ENCODE data around the gene RAB17. TPM values are rescaled to one million over a fixed set of nuclear protein-coding genes. Genes with fewer than 3 reads are reported as not detected.

The RAB17 gene, protein sequence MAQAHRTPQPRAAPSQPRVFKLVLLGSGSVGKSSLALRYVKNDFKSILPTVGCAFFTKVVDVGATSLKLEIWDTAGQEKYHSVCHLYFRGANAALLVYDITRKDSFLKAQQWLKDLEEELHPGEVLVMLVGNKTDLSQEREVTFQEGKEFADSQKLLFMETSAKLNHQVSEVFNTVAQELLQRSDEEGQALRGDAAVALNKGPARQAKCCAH
- under 1 TPM; 0.14 to 0.69 TPM for total RNA-seq

DNA sequence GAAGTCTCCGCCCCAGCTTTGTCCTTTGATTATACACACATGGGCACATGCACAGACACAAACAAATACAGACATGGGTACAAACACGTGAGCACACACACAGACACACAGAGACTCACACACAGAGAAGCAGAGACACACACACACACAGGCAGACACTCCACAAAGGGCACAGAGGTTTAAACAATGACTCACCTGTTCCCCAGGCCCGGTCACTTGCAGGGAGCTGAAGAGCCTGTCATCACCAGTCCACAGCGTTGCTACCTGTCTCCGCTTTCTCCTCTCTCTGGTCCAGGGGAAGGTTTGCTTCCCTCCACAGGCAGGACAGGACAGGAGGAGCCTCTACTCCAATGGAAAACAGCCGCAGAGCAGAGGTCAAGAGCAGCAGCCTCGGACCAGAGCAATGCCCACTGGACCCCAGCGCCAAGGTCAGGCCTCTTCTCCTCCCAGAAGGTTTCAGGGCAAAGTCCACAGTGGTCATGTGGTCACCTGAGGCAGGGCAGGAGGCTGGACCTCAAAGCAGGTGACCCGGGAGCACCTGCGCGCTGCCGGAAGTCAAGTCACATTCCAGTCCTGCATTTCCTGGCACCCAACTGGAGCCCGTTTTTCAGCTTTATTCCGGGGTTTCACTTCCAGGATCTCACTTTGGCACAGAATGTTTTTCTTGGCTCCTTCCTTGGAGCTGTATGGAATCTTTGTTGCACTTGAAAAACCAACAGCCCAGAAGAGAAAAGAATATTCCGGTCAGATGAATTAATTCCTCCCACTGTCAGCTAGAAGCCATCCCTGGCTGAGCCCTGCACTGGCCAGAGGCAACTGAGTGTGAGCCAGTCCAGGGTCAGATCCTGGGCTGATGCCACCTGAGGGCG, at the start of gene RAB17:
RAB17 (minus strand) TSS at position 463 of the 869 bp plus-strand sequence. CDS start 4,580 bp downstream, outside the sequence.
- intact Hi-C loops (cut with micrococcal nuclease), result no loop called here
- DNase-seq (peak; percentile 52), ATAC-seq (peak; percentile 78)
- Mint-ChIP-seq H3K4me1 (ENCODE audit: low read depth) (peaks cover 9% of the 10 kb centered on the region), H3K27ac (no peak within 1 kb of the TSS), H3K36me3 (ENCODE audit: low read depth) (no peaks in the 10 kb centered on the region), H3K27me3 (no peaks in the 10 kb centered on the region), H3K9me3 (no peaks in the 10 kb centered on the region), H3K4me3 (no peak within 1 kb of the TSS)
- ChIA-PET CTCF (interaction anchor here (1.0 to 1.2 kb wide), 5 partner anchors 9 to 155 kb away, joined by 3 to 4 read pairs (median 3); no protein-coding TSS in a partner anchor), POLR2A (no interaction called here)
- TF ChIP-seq, protein P1, sequence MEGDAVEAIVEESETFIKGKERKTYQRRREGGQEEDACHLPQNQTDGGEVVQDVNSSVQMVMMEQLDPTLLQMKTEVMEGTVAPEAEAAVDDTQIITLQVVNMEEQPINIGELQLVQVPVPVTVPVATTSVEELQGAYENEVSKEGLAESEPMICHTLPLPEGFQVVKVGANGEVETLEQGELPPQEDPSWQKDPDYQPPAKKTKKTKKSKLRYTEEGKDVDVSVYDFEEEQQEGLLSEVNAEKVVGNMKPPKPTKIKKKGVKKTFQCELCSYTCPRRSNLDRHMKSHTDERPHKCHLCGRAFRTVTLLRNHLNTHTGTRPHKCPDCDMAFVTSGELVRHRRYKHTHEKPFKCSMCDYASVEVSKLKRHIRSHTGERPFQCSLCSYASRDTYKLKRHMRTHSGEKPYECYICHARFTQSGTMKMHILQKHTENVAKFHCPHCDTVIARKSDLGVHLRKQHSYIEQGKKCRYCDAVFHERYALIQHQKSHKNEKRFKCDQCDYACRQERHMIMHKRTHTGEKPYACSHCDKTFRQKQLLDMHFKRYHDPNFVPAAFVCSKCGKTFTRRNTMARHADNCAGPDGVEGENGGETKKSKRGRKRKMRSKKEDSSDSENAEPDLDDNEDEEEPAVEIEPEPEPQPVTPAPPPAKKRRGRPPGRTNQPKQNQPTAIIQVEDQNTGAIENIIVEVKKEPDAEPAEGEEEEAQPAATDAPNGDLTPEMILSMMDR (IDR thresholded peaks at IDR 0.05), result no peak

DNA sequence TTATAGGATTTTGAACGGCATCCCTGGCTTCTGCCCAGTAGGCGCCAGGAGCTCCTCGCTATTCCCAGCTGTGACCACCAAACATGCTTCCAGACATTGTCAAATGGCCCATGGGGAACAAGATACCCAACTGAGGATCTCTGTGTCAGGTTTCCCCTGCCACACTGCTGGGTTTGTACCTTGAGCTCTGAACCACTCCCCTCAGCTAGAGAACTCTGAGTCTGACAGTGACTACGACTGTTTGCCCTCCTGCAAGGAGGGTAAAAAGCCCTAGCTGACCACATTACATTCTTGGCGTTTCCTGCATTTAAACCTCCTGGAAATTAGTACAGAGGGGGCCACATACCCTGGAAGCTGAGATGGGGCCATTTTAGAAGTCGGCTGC, 49.3 kb upstream of the RAB17 start:
- TF ChIP-seq, protein P1 (IDR thresholded peaks at IDR 0.05), result no peak
- no peak for ATAC-seq
- H3K4me1 Mint-ChIP-seq (ENCODE audit: low read depth), result peaks cover 6% of the 10 kb centered on the region
- H3K27me3 Mint-ChIP-seq, result no peaks in the 10 kb centered on the region
- intact Hi-C loops (cut with micrococcal nuclease), result no loop called here
- ChIA-PET CTCF (no interaction called here), POLR2A (no interaction called here)
- H3K4me3 Mint-ChIP-seq, result no peak overlapping the region
- peaks cover 2% of the 10 kb centered on the region for H3K9me3 Mint-ChIP-seq
- no peak for DNase-seq
- no peak overlapping the region for H3K27ac Mint-ChIP-seq
- H3K36me3 Mint-ChIP-seq (ENCODE audit: low read depth), result no peaks in the 10 kb centered on the region

DNA sequence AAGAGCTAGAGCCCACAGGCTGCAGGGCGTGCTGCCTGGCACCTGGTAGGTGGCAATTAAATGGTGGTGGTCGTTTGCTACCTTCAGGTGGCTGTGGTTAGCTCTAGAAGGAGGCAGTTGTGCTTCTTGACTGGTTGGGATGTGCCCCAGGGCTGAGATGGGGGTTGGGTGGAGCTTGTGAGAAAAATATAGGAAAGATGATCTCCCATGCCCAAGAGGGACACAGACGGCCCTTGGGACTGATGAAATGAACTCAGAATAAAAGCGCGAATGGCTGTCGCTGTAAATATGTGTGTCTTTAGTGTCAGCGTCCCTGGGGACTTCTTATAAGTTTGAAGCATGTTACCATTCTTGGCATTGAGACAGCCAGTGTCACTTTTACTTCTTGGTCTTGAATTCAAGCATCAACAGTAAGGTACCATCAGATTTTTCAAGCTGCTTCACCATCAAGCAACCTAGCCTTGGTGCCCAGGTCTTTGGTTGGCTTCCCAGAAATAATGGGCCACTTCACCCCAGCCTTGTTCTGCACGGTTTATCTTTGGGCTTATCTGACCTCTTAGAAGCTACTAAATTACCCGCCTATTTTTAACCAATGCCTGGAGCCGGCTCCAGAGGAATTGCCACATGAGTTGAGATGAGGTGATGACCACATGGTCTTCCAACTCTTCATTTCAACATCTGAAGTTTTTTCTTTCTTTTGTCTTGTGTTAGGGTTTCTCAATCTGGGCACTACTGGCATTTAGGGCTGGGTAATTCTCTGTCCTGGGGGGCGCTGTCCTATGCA, 48.7 kb upstream of the RAB17 start:
- POLR2A ChIA-PET, result no interaction called here
- intact Hi-C loops (cut with micrococcal nuclease), result no loop called here
- H3K9me3 Mint-ChIP-seq, result peaks cover 6% of the 10 kb centered on the region
- DNase-seq, result no peak
- H3K27me3 Mint-ChIP-seq, result no peaks in the 10 kb centered on the region
- no peaks in the 10 kb centered on the region for H3K36me3 Mint-ChIP-seq (ENCODE audit: low read depth)
- no peak overlapping the region for H3K4me3 Mint-ChIP-seq
- ATAC-seq, result no peak
- CTCF ChIA-PET, result no interaction called here
- no peak overlapping the region for H3K27ac Mint-ChIP-seq
- H3K4me1 Mint-ChIP-seq (ENCODE audit: low read depth), result peaks cover 6% of the 10 kb centered on the region
- TF ChIP-seq, protein P1 (IDR thresholded peaks at IDR 0.05), result no peak

DNA sequence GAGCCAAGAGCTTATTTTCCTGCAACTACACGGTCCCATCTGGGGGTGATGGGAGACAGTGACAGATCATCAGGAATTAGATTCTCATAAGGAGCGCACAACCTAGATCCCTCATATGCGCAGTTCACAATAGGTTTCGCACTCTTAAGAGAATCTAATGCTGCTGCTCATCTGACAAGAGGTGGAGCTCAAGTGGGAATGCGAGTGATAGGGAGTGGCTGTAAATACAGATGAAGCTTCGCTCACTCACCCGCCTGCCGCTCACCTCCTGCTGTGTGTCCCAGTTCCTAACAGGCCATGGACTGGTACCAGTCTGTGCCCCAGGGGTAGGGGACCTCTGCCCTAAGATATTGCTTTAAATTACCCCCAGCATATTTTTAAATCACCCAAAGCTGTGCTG, 47.6 kb upstream of the RAB17 start:
- TF ChIP-seq, protein P1 (IDR thresholded peaks at IDR 0.05), result no peak

More for the DNA sequence above, 47.6 kb upstream of the RAB17 start:
- CTCF ChIA-PET, result no interaction called here
- Mint-ChIP-seq H3K27ac (no peak overlapping the region), H3K27me3 (no peaks in the 10 kb centered on the region), H3K9me3 (peaks cover 6% of the 10 kb centered on the region), H3K4me1 (ENCODE audit: low read depth) (peaks cover 6% of the 10 kb centered on the region), H3K36me3 (ENCODE audit: low read depth) (no peaks in the 10 kb centered on the region), H3K4me3 (no peak overlapping the region)
- DNase-seq, result no peak
- POLR2A ChIA-PET, result no interaction called here
- intact Hi-C loops (cut with micrococcal nuclease), result no loop called here
- no peak for ATAC-seq
